ENCODE results near the gene IL17RC. TPM values are rescaled to one million over a fixed set of nuclear protein-coding genes. Genes with fewer than 3 reads are reported as not detected.

IL17RC gene
- total RNA-seq, 2 donors from 2014 or later, result 40.7 to 60.3 TPM

- Histone ChIP-seq H3K4me3 (no peak overlapping the region), H3K4me1 (peaks cover 48% of the 10 kb centered on the region), H3K27me3 (no peaks in the 10 kb centered on the region), H3K27ac (no peak overlapping the region), H3K36me3 (replicated peaks in 1 of 2; ENCODE audit: insufficient read depth in 1 of 2, low read depth in 2 of 2) (no peaks in the 10 kb centered on the region), H3K9me3 (no peaks in the 10 kb centered on the region)
- DNase-seq (no peak), ATAC-seq (no peak)
- TF ChIP-seq, protein P1, sequence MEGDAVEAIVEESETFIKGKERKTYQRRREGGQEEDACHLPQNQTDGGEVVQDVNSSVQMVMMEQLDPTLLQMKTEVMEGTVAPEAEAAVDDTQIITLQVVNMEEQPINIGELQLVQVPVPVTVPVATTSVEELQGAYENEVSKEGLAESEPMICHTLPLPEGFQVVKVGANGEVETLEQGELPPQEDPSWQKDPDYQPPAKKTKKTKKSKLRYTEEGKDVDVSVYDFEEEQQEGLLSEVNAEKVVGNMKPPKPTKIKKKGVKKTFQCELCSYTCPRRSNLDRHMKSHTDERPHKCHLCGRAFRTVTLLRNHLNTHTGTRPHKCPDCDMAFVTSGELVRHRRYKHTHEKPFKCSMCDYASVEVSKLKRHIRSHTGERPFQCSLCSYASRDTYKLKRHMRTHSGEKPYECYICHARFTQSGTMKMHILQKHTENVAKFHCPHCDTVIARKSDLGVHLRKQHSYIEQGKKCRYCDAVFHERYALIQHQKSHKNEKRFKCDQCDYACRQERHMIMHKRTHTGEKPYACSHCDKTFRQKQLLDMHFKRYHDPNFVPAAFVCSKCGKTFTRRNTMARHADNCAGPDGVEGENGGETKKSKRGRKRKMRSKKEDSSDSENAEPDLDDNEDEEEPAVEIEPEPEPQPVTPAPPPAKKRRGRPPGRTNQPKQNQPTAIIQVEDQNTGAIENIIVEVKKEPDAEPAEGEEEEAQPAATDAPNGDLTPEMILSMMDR (IDR thresholded peaks at IDR 0.05), result no peak
- TF ChIP-seq POLR2A (IDR thresholded peaks at IDR 0.05), result no peak
- intact Hi-C loops (cut with DNase I), result no loop called here
- WGBS, 2 donors, result 83 to 92% methylated on average over 8 of the region's 8 CpGs
These were observed 1.6 kb downstream of the IL17RC start for GRCh38 chr3:9918261-9919038.

GRCh38 chr3:9928158-9928557 lies 11.3 kb downstream of the IL17RC start:
- H3K36me3 ChIP-seq (replicated peaks in 1 of 2; ENCODE audit: insufficient read depth in 1 of 2, low read depth in 2 of 2), result no peaks in the 10 kb centered on the region
- no peaks in the 10 kb centered on the region for H3K27me3 ChIP-seq
- no peak overlapping the region for H3K27ac ChIP-seq
- 71 to 93% methylated on average over 1 to 22 of the region's 23 CpGs for WGBS, 2 donors
- H3K4me1 ChIP-seq, result peaks cover 12% of the 10 kb centered on the region
- H3K9me3 ChIP-seq, result no peaks in the 10 kb centered on the region
- intact Hi-C loops (cut with DNase I), result no loop called here
- H3K4me3 ChIP-seq, result no peak overlapping the region
- TF ChIP-seq POLR2A (IDR thresholded peaks at IDR 0.05), result no peak
- TF ChIP-seq, protein P1 (IDR thresholded peaks at IDR 0.05), result no peak
- ATAC-seq (no peak), DNase-seq (no peak)

DNA sequence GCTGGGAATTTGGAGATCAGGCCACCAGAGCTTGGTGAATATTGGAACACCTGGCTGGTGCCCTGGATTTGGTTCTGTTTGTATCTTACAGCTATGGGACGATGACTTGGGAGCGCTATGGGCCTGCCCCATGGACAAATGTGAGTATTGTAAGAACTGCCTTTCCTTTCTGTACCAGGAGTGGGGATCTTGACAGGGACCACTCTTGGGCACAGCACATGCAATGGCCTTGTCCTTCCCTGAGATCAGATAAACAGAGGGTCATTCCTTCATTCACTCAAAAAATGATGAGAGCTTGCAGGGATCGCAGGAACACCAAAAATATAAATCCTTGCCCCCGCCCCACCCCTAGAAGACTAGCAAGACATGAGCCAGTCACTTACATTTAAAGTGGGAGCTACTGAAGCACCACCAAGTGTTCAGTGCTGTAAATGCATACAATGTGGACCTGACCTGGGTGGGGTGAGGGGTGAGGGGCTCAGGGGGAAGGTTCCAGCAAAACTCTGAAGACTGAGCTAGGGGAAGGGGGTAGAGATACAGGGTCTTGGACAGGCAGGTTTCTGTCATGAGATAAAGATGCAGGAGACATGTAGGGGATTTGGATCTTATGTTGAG lies 14.0 kb downstream of the IL17RC start:
- no peak for DNase-seq
- WGBS, 2 donors, result 98 to 100% methylated on average over 3 to 4 of the region's 4 CpGs
- intact Hi-C loops (cut with DNase I), result no loop called here
- no peak for ATAC-seq
- Histone ChIP-seq H3K4me3 (no peak overlapping the region), H3K27ac (no peak overlapping the region), H3K27me3 (no peaks in the 10 kb centered on the region), H3K9me3 (no peaks in the 10 kb centered on the region), H3K36me3 (replicated peaks in 1 of 2; ENCODE audit: insufficient read depth in 1 of 2, low read depth in 2 of 2) (no peaks in the 10 kb centered on the region), H3K4me1 (peaks cover 33% of the 10 kb centered on the region)
- no peak for TF ChIP-seq POLR2A (IDR thresholded peaks at IDR 0.05)
- TF ChIP-seq, protein P1 (IDR thresholded peaks at IDR 0.05), result no peak

GRCh38 chr3:9932535-9932842 lies 15.6 kb downstream of the IL17RC start:
- Histone ChIP-seq H3K27ac (peak overlapping the region; percentile 77 to 97 (median 90)), H3K36me3 (replicated peaks in 1 of 2; ENCODE audit: insufficient read depth in 1 of 2, low read depth in 2 of 2) (no peaks in the 10 kb centered on the region), H3K4me3 (peak overlapping the region; percentile 43 to 50), H3K4me1 (peaks cover 35% of the 10 kb centered on the region), H3K27me3 (no peaks in the 10 kb centered on the region), H3K9me3 (no peaks in the 10 kb centered on the region)
- TF ChIP-seq, protein P1 (IDR thresholded peaks at IDR 0.05), result no peak
- TF ChIP-seq POLR2A (IDR thresholded peaks at IDR 0.05), result no peak
- no peak for DNase-seq
- no peak for ATAC-seq
- intact Hi-C loops (cut with DNase I), result no loop called here
- 3 to 7% methylated on average over 7 to 13 of the region's 13 CpGs for WGBS, 2 donors

Measured in body of pancreas (tissue), 4 donors.